Astrocyte (in vitro differentiated cells and primary cell): Measurements from ENCODE around the gene CYBC1. TPM values are rescaled to one million over a fixed set of nuclear protein-coding genes. Genes with fewer than 3 reads are reported as not detected.

Source experiments
- DNase-seq: peaks from one replicate; pipeline ENCODE4 v3.0.0-alpha.2; 2010; ENCODE audit warnings: low read depth
- FAIRE-seq: peaks from 2 replicates; lab custom pipeline; 2011; peaks lifted over from hg19 to GRCh38; lab: Jason Lieb, UNC
- H2AFZ ChIP-seq: 2 replicates; pipeline ENCODE4 v1.6.0; 2012; ENCODE audit warnings: low read depth, low read length, inconsistent platforms
- H3K27ac ChIP-seq: 2 replicates; pipeline ENCODE4 v1.5.1; 2011; ENCODE audit warnings: low read depth, low read length, inconsistent platforms
- H3K27me3 ChIP-seq: 2 replicates; pipeline ENCODE4 v1.6.0; 2011; ENCODE audit warnings: low read length, inconsistent platforms; ENCODE audit not compliant: insufficient read depth
- H3K36me3 ChIP-seq: 2 replicates; pipeline ENCODE4 v1.5.1; 2011; ENCODE audit warnings: low read length, inconsistent platforms; ENCODE audit not compliant: insufficient read depth
- H3K4me1 ChIP-seq: 2 replicates; pipeline ENCODE4 v1.5.1; 2011; ENCODE audit warnings: low read length, inconsistent platforms; ENCODE audit not compliant: insufficient read depth
- H3K4me2 ChIP-seq: 2 replicates; pipeline ENCODE4 v1.6.0; 2012; ENCODE audit warnings: low read length, inconsistent platforms
- H3K4me3 ChIP-seq: 2 replicates; pipeline ENCODE4 v1.5.1; 2011; ENCODE audit warnings: low read depth, mild to moderate bottlenecking, low read length, inconsistent platforms; ENCODE audit not compliant: insufficient read depth
- H3K79me2 ChIP-seq: 2 replicates; pipeline ENCODE4 v1.6.0; 2012; ENCODE audit warnings: mild to moderate bottlenecking, low read length, inconsistent platforms; ENCODE audit not compliant: insufficient read depth
- H3K9ac ChIP-seq: 2 replicates; pipeline ENCODE4 v1.6.0; 2012; ENCODE audit warnings: mild to moderate bottlenecking, low read length, inconsistent platforms
- H3K9me3 ChIP-seq: 2 replicates; pipeline ENCODE4 v1.5.1; 2012; ENCODE audit warnings: low read depth, mild to moderate bottlenecking, low read length, inconsistent platforms; ENCODE audit not compliant: insufficient read depth
- H4K20me1 ChIP-seq: 2 replicates; pipeline ENCODE4 v1.6.0; 2012; ENCODE audit warnings: low read length, inconsistent platforms; ENCODE audit not compliant: insufficient read depth
- H3K27ac Mint-ChIP-seq: one replicate; pipeline ENCODE4 v1.8.0; 2021; ENCODE audit warnings: mild to moderate bottlenecking, mixed read lengths; ENCODE audit not compliant: unreplicated experiment
- H3K27me3 Mint-ChIP-seq: one replicate; pipeline ENCODE4 v1.8.0; 2021; ENCODE audit warnings: low read depth, mixed read lengths; ENCODE audit not compliant: unreplicated experiment
- H3K36me3 Mint-ChIP-seq: one replicate; pipeline ENCODE4 v1.8.0; 2021; ENCODE audit warnings: low read depth, mixed read lengths; ENCODE audit not compliant: unreplicated experiment
- H3K4me1 Mint-ChIP-seq: one replicate; pipeline ENCODE4 v1.8.0; 2021; ENCODE audit warnings: low read depth, mixed read lengths; ENCODE audit not compliant: unreplicated experiment
- H3K4me3 Mint-ChIP-seq: one replicate; pipeline ENCODE4 v1.8.0; 2021; ENCODE audit warnings: mild to moderate bottlenecking, moderate library complexity, mixed read lengths; ENCODE audit not compliant: unreplicated experiment
- H3K9me3 Mint-ChIP-seq: one replicate; pipeline ENCODE4 v1.8.0; 2021; ENCODE audit warnings: mild to moderate bottlenecking, mixed read lengths; ENCODE audit not compliant: unreplicated experiment
- EZH2 ChIP-seq: IDR thresholded peaks from 2 replicates; pipeline ENCODE4 v1.6.1; 2012; ENCODE audit warnings: mild to moderate bottlenecking, low read length, inconsistent platforms; ENCODE audit not compliant: insufficient read depth
- total RNA-seq: library from RNA; stranded (reverse); gene quantifications from 2 replicates; pipeline ENCODE4 v1.2.1, GENCODE V29; 2021
- TF ChIP-seq, protein P1 (sequence below): IDR thresholded peaks from 2 replicates; pipeline ENCODE4 v1.5.1; 2011; ENCODE audit warnings: low read depth, mild to moderate bottlenecking, inconsistent platforms, low read length, moderate library complexity; ENCODE audit not compliant: insufficient read depth

Gene CYBC1
- total RNA-seq, 1 donor from 2014 or later, result 67.3 TPM

DNA sequence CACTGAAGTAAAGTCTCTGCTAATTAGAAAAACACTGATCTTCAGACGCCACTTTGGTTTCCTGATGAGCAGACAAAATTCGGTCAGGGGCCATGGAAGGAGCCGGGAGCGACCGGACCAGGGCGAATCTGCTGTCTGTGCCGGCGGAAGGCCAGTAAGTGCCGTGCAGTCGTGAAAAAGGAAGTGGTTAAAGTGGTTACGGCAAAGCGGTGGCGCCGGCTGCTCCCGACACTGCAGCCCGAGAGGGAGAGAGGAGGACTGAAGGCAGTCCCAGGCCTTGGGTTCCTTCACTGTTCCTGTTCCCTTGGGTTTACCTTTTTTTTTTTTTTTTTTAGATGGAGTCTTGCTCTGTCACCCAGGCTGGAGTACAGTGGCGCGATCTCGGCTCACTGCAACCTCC, 49.7 kb downstream of the CYBC1 start:
- no peak for FAIRE-seq
- Mint-ChIP-seq H3K4me3 (no peak overlapping the region), H3K36me3 (no peaks in the 10 kb centered on the region), H3K27ac (no peak overlapping the region), H3K4me1 (peaks cover 5% of the 10 kb centered on the region), H3K27me3 (no peaks in the 10 kb centered on the region), H3K9me3 (no peaks in the 10 kb centered on the region)
- H3K4me2 ChIP-seq, result no peak overlapping the region
- H3K27me3 ChIP-seq, result no peaks in the 10 kb centered on the region
- H3K4me3 ChIP-seq, result no peak overlapping the region
- H3K9ac ChIP-seq, result no peak overlapping the region
- no peaks in the 10 kb centered on the region for H3K79me2 ChIP-seq
- no peak for DNase-seq
- peaks cover 6% of the 10 kb centered on the region for H3K4me1 ChIP-seq
- H3K27ac ChIP-seq, result no peak overlapping the region
- H3K36me3 ChIP-seq, result peaks cover 3% of the 10 kb centered on the region
- peaks cover 5% of the 10 kb centered on the region for H4K20me1 ChIP-seq
- TF ChIP-seq, protein P1, sequence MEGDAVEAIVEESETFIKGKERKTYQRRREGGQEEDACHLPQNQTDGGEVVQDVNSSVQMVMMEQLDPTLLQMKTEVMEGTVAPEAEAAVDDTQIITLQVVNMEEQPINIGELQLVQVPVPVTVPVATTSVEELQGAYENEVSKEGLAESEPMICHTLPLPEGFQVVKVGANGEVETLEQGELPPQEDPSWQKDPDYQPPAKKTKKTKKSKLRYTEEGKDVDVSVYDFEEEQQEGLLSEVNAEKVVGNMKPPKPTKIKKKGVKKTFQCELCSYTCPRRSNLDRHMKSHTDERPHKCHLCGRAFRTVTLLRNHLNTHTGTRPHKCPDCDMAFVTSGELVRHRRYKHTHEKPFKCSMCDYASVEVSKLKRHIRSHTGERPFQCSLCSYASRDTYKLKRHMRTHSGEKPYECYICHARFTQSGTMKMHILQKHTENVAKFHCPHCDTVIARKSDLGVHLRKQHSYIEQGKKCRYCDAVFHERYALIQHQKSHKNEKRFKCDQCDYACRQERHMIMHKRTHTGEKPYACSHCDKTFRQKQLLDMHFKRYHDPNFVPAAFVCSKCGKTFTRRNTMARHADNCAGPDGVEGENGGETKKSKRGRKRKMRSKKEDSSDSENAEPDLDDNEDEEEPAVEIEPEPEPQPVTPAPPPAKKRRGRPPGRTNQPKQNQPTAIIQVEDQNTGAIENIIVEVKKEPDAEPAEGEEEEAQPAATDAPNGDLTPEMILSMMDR, result no peak
- TF ChIP-seq EZH2, result no peak
- H3K9me3 ChIP-seq, result no peaks in the 10 kb centered on the region
- H2AFZ ChIP-seq, result no peak overlapping the region

DNA sequence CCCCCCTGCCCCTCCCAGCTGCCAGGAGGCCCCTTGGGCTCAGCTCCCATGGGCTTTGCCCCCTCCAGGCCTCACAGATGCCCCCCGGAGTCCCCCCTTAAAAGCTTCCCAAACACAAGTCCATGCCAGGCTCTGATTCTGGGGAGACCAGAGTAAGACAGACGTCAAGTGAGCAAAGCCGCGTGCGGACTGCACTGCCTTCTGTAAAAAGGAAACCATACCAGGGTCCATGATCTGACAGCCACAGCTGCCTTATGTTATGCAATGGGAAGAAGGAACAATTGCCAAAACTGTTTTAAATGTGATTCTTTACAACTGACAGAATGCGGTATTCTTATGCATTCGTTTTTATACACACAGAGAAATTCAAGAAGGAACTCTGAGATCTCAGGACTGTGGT, 50.3 kb downstream of the CYBC1 start:
- H3K27ac Mint-ChIP-seq, result no peak overlapping the region
- H3K9me3 Mint-ChIP-seq, result no peaks in the 10 kb centered on the region
- TF ChIP-seq, protein P1, result no peak
- no peak for TF ChIP-seq EZH2
- Histone ChIP-seq H3K36me3 (peaks cover 3% of the 10 kb centered on the region), H3K9ac (no peak overlapping the region), H3K79me2 (no peaks in the 10 kb centered on the region), H3K27ac (no peak overlapping the region), H3K27me3 (no peaks in the 10 kb centered on the region), H3K4me1 (peaks cover 6% of the 10 kb centered on the region), H3K9me3 (no peaks in the 10 kb centered on the region), H3K4me2 (no peak overlapping the region), H4K20me1 (peaks cover 5% of the 10 kb centered on the region), H3K4me3 (no peak overlapping the region), H2AFZ (no peak overlapping the region)
- no peaks in the 10 kb centered on the region for H3K36me3 Mint-ChIP-seq
- peaks cover 5% of the 10 kb centered on the region for H3K4me1 Mint-ChIP-seq
- no peak for FAIRE-seq
- H3K27me3 Mint-ChIP-seq, result no peaks in the 10 kb centered on the region
- no peak overlapping the region for H3K4me3 Mint-ChIP-seq
- DNase-seq, result no peak

DNA sequence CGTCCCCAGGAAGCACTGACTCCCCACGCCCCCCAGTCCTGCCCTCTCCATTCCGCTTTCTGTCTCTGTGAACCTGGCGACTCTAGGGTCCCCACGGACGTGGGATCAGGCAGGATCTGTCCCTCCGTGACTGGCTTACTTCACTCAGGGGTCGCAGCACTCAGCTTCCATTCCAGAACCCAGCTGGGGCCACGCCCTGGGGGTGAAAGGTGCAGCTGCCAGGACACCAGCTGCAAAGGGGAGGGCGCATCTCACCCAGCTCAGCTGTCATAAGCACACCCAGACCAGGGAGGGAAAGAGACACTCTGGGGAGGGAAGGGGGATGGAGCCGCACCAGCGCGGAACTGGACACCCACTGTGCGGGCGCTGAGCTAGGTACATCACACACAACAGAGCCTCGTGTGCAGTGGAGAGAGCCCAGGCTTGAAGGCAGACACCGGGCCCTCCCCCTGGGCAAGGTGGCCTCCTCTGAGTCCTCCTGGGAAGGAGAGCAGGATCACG, 50.9 kb downstream of the CYBC1 start:
- TF ChIP-seq EZH2, result no peak
- TF ChIP-seq, protein P1, result no peak

More for the DNA sequence above, 50.9 kb downstream of the CYBC1 start:
- no peak overlapping the region for H3K9ac ChIP-seq
- DNase-seq (no peak), FAIRE-seq (no peak)
- H3K79me2 ChIP-seq, result no peaks in the 10 kb centered on the region
- no peaks in the 10 kb centered on the region for H3K27me3 ChIP-seq
- no peaks in the 10 kb centered on the region for H3K36me3 Mint-ChIP-seq
- H3K4me2 ChIP-seq, result no peak overlapping the region
- no peaks in the 10 kb centered on the region for H3K9me3 Mint-ChIP-seq
- no peaks in the 10 kb centered on the region for H3K27me3 Mint-ChIP-seq
- H3K4me1 Mint-ChIP-seq, result peaks cover 5% of the 10 kb centered on the region
- peaks cover 3% of the 10 kb centered on the region for H3K36me3 ChIP-seq
- peaks cover 6% of the 10 kb centered on the region for H3K4me1 ChIP-seq
- H3K27ac ChIP-seq, result no peak overlapping the region
- no peaks in the 10 kb centered on the region for H3K9me3 ChIP-seq
- peaks cover 5% of the 10 kb centered on the region for H4K20me1 ChIP-seq
- no peak overlapping the region for H3K27ac Mint-ChIP-seq
- H2AFZ ChIP-seq, result no peak overlapping the region
- no peak overlapping the region for H3K4me3 Mint-ChIP-seq
- no peak overlapping the region for H3K4me3 ChIP-seq
